CD4-positive, alpha-beta T cell treated with Interleukin-17A for 4 hours (primary cell): ENCODE measurements around the gene STIMATE.

Experiments used
- DNase-seq: peaks from one replicate; pipeline ENCODE4 v3.0.0-alpha.2; 2020; ENCODE audit warnings: mixed read lengths

The STIMATE gene

GRCh38 chr3:52788890-52789745 is 108.2 kb downstream of the STIMATE start:
- DNase-seq, result no peak

DNA sequence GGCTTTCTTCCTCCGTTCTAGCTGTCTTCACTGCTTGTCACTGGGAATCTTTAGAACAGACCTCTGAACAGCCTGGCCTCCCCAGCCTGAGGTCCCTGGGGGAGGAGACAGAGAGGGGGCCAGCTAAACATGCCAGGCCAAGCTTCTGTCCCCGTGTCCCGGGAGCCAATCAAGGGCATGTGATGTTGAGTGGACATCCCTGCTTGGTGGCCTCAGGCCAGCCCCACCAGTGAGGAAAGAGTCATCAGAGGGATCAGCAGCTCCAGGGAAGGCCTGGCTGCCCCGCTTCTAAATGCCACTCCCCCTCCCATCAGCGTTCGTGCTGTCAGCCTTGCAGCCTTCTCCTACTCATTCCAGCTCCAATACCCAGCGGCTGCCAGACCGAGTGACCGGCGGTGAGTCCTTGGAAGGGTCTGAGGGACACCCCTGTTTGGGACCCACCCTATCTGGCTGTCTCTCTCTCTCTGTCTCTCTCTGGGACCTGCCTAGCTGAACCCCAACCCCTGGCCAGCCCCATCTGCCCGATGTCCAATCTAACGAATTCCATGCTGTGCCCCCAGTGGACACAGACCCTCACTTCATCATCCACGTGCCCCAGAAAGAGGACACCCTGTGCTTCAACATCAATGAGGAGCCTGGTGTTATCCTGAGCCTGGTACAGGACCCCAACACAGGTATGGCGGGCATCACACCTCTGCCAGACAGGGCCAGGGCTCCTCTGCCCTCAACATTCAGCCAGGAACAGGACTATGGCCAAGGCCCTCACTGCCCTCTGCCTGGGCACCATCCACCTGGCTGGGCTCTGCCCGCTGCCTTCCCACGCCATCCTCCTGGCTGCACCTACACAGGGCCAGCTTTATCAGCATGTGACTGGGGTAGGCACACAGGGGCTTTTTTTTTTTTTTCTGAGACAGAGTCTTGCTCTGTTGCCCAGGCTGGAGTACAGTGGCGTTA is 109.4 kb downstream of the STIMATE start:
- no peak for DNase-seq

- no peak for DNase-seq
Observed at GRCh38 chr3:52787246-52787645, 110.1 kb downstream of the STIMATE start.
